ENCODE results near the gene ATAD2B.

Gene ATAD2B

GRCh38 chr2:23904215-23904614, 22.7 kb downstream of the ATAD2B start:
- H3K4me3 ChIP-seq (ENCODE audit: low read depth, low read length): no peak overlapping the region

GRCh38 chr2:23903034-23903433, 23.9 kb downstream of the ATAD2B start:
- H3K4me3 ChIP-seq (ENCODE audit: low read depth, low read length): no peak overlapping the region
- no peak for DNase-seq (ENCODE audit: low read depth)

More at GRCh38 chr2:23904215-23904614, 22.7 kb downstream of the ATAD2B start:
- DNase-seq (ENCODE audit: low read depth): no peak
- TF ChIP-seq CTCF (IDR thresholded peaks at IDR 0.05; ENCODE audit: low read depth, low read length): no peak
- no peak for TF ChIP-seq MYC (IDR thresholded peaks at IDR 0.05; ENCODE audit: low read depth, low read length)
- TF ChIP-seq MAX (IDR thresholded peaks at IDR 0.05; ENCODE audit: low read depth, low read length): no peak
- TF ChIP-seq POLR2A (IDR thresholded peaks at IDR 0.05; ENCODE audit: extremely low read depth, insufficient read length): no peak

GRCh38 chr2:23901966-23902846, 24.7 kb downstream of the ATAD2B start:
- TF ChIP-seq POLR2A (IDR thresholded peaks at IDR 0.05; ENCODE audit: extremely low read depth, insufficient read length) (no peak), MAX (IDR thresholded peaks at IDR 0.05; ENCODE audit: low read depth, low read length) (no peak), CTCF (IDR thresholded peaks at IDR 0.05; ENCODE audit: low read depth, low read length) (no peak)
- peak; percentile 77 for DNase-seq (ENCODE audit: low read depth)
- H3K4me3 ChIP-seq (ENCODE audit: low read depth, low read length): no peak overlapping the region

More at GRCh38 chr2:23903034-23903433, 23.9 kb downstream of the ATAD2B start:
- TF ChIP-seq MYC (IDR thresholded peaks at IDR 0.05; ENCODE audit: low read depth, low read length) (no peak), CTCF (IDR thresholded peaks at IDR 0.05; ENCODE audit: low read depth, low read length) (no peak), POLR2A (IDR thresholded peaks at IDR 0.05; ENCODE audit: extremely low read depth, insufficient read length) (no peak)

GRCh38 chr2:23900541-23901322, 26.2 kb downstream of the ATAD2B start:
- TF ChIP-seq MYC (IDR thresholded peaks at IDR 0.05; ENCODE audit: low read depth, low read length) (no peak), POLR2A (IDR thresholded peaks at IDR 0.05; ENCODE audit: extremely low read depth, insufficient read length) (no peak), MAX (IDR thresholded peaks at IDR 0.05; ENCODE audit: low read depth, low read length) (no peak), CTCF (IDR thresholded peaks at IDR 0.05; ENCODE audit: low read depth, low read length) (no peak)
- no peak overlapping the region for H3K4me3 ChIP-seq (ENCODE audit: low read depth, low read length)
- DNase-seq (ENCODE audit: low read depth): peak; percentile 81

GRCh38 chr2:23900133-23900532, 26.8 kb downstream of the ATAD2B start:
- TF ChIP-seq MYC (IDR thresholded peaks at IDR 0.05; ENCODE audit: low read depth, low read length): no peak
- TF ChIP-seq MAX (IDR thresholded peaks at IDR 0.05; ENCODE audit: low read depth, low read length): no peak
- TF ChIP-seq POLR2A (IDR thresholded peaks at IDR 0.05; ENCODE audit: extremely low read depth, insufficient read length): no peak
- TF ChIP-seq CTCF (IDR thresholded peaks at IDR 0.05; ENCODE audit: low read depth, low read length): no peak
- no peak for DNase-seq (ENCODE audit: low read depth)

More at GRCh38 chr2:23900133-23900532, 26.8 kb downstream of the ATAD2B start:
- H3K4me3 ChIP-seq (ENCODE audit: low read depth, low read length): no peak overlapping the region

All from NB4 (cell line).